Trophoblast cell (in vitro differentiated cells and primary cell): ENCODE results near the gene SORT1.

Experiments used
- DNase-seq, 2 donors: peaks; one replicate each; pipeline ENCODE4 v3.0.0-alpha.2; 2016
- H2AFZ ChIP-seq: 2 replicates; pipeline ENCODE4 v1.6.1; 2013; ENCODE audit warnings: low read length, moderate library complexity, mild to moderate bottlenecking; ENCODE audit not compliant: insufficient read depth, poor library complexity
- H2AK5ac ChIP-seq: 2 replicates; pipeline ENCODE4 v1.6.1; 2013; ENCODE audit warnings: mild to moderate bottlenecking, low read length
- H2BK120ac ChIP-seq: 2 replicates; pipeline ENCODE4 v1.6.1; 2013; ENCODE audit warnings: low read length, mild to moderate bottlenecking, moderate library complexity; ENCODE audit not compliant: insufficient read depth, poor library complexity
- H2BK12ac ChIP-seq: 2 replicates; pipeline ENCODE4 v1.6.1; 2013; ENCODE audit warnings: mild to moderate bottlenecking, low read length, moderate library complexity
- H2BK5ac ChIP-seq: 2 replicates; pipeline ENCODE4 v1.6.1; 2013; ENCODE audit warnings: low read length, low read depth, moderate library complexity, mild to moderate bottlenecking; ENCODE audit not compliant: poor library complexity
- H3K14ac ChIP-seq: 2 replicates; pipeline ENCODE4 v1.6.1; 2013; ENCODE audit warnings: mild to moderate bottlenecking, low read length
- H3K18ac ChIP-seq: 2 replicates; pipeline ENCODE4 v1.6.1; 2013; ENCODE audit warnings: mild to moderate bottlenecking, low read length
- H3K23ac ChIP-seq: 2 replicates; pipeline ENCODE4 v1.6.1; 2013; ENCODE audit warnings: low read length
- H3K27ac ChIP-seq: 2 replicates; pipeline ENCODE4 v1.5.1; 2013; ENCODE audit warnings: low read depth, mild to moderate bottlenecking, inconsistent platforms, low read length, moderate library complexity
- H3K27me3 ChIP-seq: 2 replicates; pipeline ENCODE4 v1.6.1; 2013; ENCODE audit warnings: inconsistent platforms, mild to moderate bottlenecking, low read length, moderate library complexity; ENCODE audit not compliant: insufficient read depth
- H3K36me3 ChIP-seq, 2 experiments: 1 replicate in 1 of 2; 2 replicates in 1 of 2; pipeline ENCODE4 v1.6.1; 2013; ENCODE audit warnings: low read length in 2 of 2, mild to moderate bottlenecking in 2 of 2, moderate library complexity in 1 of 2; ENCODE audit not compliant: insufficient read depth in 2 of 2, control insufficient read depth in 1 of 2
- H3K4ac ChIP-seq: 2 replicates; pipeline ENCODE4 v1.6.1; 2013; ENCODE audit warnings: low read depth, mild to moderate bottlenecking, low read length, moderate library complexity
- H3K4me1 ChIP-seq, 2 experiments: 1 replicate in 1 of 2; 2 replicates in 1 of 2; pipeline ENCODE4 v1.6.1; 2013; ENCODE audit warnings: low read length in 2 of 2, mild to moderate bottlenecking in 2 of 2, moderate library complexity in 1 of 2; ENCODE audit not compliant: insufficient read depth in 2 of 2, control insufficient read depth in 1 of 2
- H3K4me2 ChIP-seq: 2 replicates; pipeline ENCODE4 v1.6.1; 2013; ENCODE audit warnings: inconsistent platforms, mild to moderate bottlenecking, low read length, moderate library complexity
- H3K4me3 ChIP-seq: 2 replicates; pipeline ENCODE4 v1.5.1; 2013; ENCODE audit warnings: mild to moderate bottlenecking, low read depth, low read length, inconsistent platforms
- H3K79me1 ChIP-seq: one replicate; pipeline ENCODE4 v1.6.1; 2013; ENCODE audit warnings: low read length
- H3K79me2 ChIP-seq: 2 replicates; pipeline ENCODE4 v1.6.1; 2013; ENCODE audit warnings: low read length, mild to moderate bottlenecking; ENCODE audit not compliant: control insufficient read depth, insufficient read depth, poor library complexity
- H3K9ac ChIP-seq: 2 replicates; pipeline ENCODE4 v1.6.1; 2013; ENCODE audit warnings: mild to moderate bottlenecking, low read length
- H3K9me3 ChIP-seq: 2 replicates; pipeline ENCODE4 v1.6.1; 2013; ENCODE audit warnings: low read depth, mild to moderate bottlenecking, control low read depth, inconsistent platforms, low read length; ENCODE audit not compliant: insufficient read depth
- H4K12ac ChIP-seq: 2 replicates; pipeline ENCODE4 v1.6.1; 2013; ENCODE audit warnings: low read depth, mild to moderate bottlenecking, low read length, moderate library complexity
- H4K8ac ChIP-seq: 2 replicates; pipeline ENCODE4 v1.6.1; 2013; ENCODE audit warnings: low read depth, mild to moderate bottlenecking, low read length, moderate library complexity
- H4K91ac ChIP-seq: one replicate; pipeline ENCODE4 v1.6.1; 2013; ENCODE audit warnings: low read depth, mild to moderate bottlenecking, low read length, moderate library complexity
- WGBS: extraction: QIAGEN DNeasy Blood & Tissue Kit; methylation state at CpG from one replicate; pipeline ENCODE4 v1.1.7; 2013; ENCODE audit warnings: missing lambda C conversion rate; ENCODE audit not compliant: insufficient read length, insufficient coverage; ENCODE audit errors: extremely low coverage; 5-methylcytosine and 5-hydroxymethylcytosine counted together

SORT1 gene

GRCh38 chr1:109327285-109327684, 70.4 kb downstream of the SORT1 start:
- no peak overlapping the region for H3K4me2 ChIP-seq
- H2AFZ ChIP-seq = no peak overlapping the region
- H2AK5ac ChIP-seq = no peak overlapping the region
- H4K12ac ChIP-seq = no peak overlapping the region
- H3K23ac ChIP-seq = no peak overlapping the region
- no peak overlapping the region for H2BK12ac ChIP-seq
- H3K4me1 ChIP-seq = no peaks in the 10 kb centered on the region
- H3K79me2 ChIP-seq = no peaks in the 10 kb centered on the region
- no CpG with 5 or more reads among the region's 5 CpGs for WGBS
- no peak overlapping the region for H2BK5ac ChIP-seq
- H3K9ac ChIP-seq = no peak overlapping the region
- no peak overlapping the region for H3K18ac ChIP-seq
- H3K36me3 ChIP-seq = peaks cover 26 to 41% of the 10 kb centered on the region in 2 experiments
- no peak overlapping the region for H3K4me3 ChIP-seq
- H4K8ac ChIP-seq = no peak overlapping the region
- H3K9me3 ChIP-seq = no peaks in the 10 kb centered on the region
- no peak overlapping the region for H3K27ac ChIP-seq
- no peak overlapping the region for H2BK120ac ChIP-seq
- no peak overlapping the region for H3K14ac ChIP-seq
- DNase-seq = no peak
- no peak overlapping the region for H3K4ac ChIP-seq
- H3K27me3 ChIP-seq = no peaks in the 10 kb centered on the region
- H4K91ac ChIP-seq = no peak overlapping the region
- no peaks in the 10 kb centered on the region for H3K79me1 ChIP-seq

DNA sequence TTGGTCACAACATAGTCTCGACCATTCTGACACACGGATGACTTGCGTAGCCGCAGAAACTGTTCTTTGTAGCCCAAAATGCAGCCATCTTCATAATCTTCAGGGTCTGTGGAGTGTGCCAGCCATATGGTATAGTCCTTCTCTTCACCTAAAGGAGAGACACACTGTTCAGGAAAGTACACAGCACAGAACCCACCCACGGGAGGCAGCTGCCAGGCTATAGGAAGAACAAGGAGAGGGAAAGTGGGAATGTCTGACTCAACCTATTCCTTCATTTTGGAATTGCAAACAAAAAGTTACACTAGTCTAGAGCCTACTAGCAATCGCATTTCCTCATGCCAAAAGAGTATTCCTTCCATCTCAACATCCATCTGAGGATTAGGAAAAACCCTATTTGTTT, 74.7 kb downstream of the SORT1 start:
- Histone ChIP-seq H2AFZ (no peak overlapping the region), H3K9ac (no peak overlapping the region), H2AK5ac (no peak overlapping the region), H3K27me3 (no peaks in the 10 kb centered on the region), H4K8ac (no peak overlapping the region), H2BK12ac (no peak overlapping the region), H4K91ac (no peak overlapping the region), H3K27ac (no peak overlapping the region), H3K79me2 (no peaks in the 10 kb centered on the region), H3K4me3 (no peak overlapping the region), H2BK5ac (no peak overlapping the region), H3K18ac (no peak overlapping the region), H4K12ac (no peak overlapping the region), H3K4me1 (peaks cover 4 to 6% of the 10 kb centered on the region in 2 experiments), H3K9me3 (no peaks in the 10 kb centered on the region), H2BK120ac (no peak overlapping the region), H3K23ac (no peak overlapping the region), H3K36me3 (peaks cover 40 to 61% of the 10 kb centered on the region in 2 experiments), H3K14ac (no peak overlapping the region), H3K79me1 (no peaks in the 10 kb centered on the region), H3K4me2 (no peak overlapping the region), H3K4ac (no peak overlapping the region)
- DNase-seq = peak in 1 of 2 donors; percentile 20
- WGBS = no CpG with 5 or more reads among the region's 6 CpGs

DNA sequence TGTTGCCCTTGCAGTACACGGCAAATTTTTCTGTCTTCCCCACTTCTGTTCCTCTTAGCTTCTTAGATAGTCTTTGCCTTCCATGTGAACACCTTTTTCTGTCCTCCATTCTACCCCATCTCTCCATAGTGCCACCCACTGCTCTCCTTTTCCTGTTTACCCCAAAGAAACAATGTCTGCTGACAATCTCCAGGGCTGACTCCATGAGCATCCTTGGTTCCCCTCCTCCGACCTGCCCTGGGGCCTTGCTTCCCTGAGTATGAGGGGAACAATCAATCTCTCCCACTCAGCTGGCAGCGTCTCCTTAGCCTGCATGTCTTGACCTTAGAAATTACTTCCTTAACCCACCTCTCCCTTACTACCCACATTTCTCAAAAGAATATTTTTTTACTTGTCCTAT, 78.6 kb downstream of the SORT1 start:
- no peak overlapping the region for H4K8ac ChIP-seq
- H4K12ac ChIP-seq = no peak overlapping the region
- no peak overlapping the region for H2BK12ac ChIP-seq
- H3K4ac ChIP-seq = no peak overlapping the region
- peaks cover 4 to 6% of the 10 kb centered on the region in 2 experiments for H3K4me1 ChIP-seq
- no CpG with 5 or more reads among the region's 3 CpGs for WGBS
- H3K79me2 ChIP-seq = no peaks in the 10 kb centered on the region
- H3K9ac ChIP-seq = no peak overlapping the region
- H2BK120ac ChIP-seq = no peak overlapping the region
- H3K36me3 ChIP-seq = peaks cover 44 to 73% of the 10 kb centered on the region in 2 experiments
- no peak overlapping the region for H3K4me2 ChIP-seq
- no peak overlapping the region for H2BK5ac ChIP-seq
- H3K4me3 ChIP-seq = no peak overlapping the region
- no peak overlapping the region for H3K14ac ChIP-seq
- H3K23ac ChIP-seq = no peak overlapping the region
- H3K18ac ChIP-seq = no peak overlapping the region
- no peak for DNase-seq
- no peaks in the 10 kb centered on the region for H3K79me1 ChIP-seq
- H3K27me3 ChIP-seq = no peaks in the 10 kb centered on the region
- no peak overlapping the region for H2AFZ ChIP-seq
- H3K9me3 ChIP-seq = peaks cover 3% of the 10 kb centered on the region
- H2AK5ac ChIP-seq = no peak overlapping the region
- H3K27ac ChIP-seq = no peak overlapping the region
- no peak overlapping the region for H4K91ac ChIP-seq

DNA sequence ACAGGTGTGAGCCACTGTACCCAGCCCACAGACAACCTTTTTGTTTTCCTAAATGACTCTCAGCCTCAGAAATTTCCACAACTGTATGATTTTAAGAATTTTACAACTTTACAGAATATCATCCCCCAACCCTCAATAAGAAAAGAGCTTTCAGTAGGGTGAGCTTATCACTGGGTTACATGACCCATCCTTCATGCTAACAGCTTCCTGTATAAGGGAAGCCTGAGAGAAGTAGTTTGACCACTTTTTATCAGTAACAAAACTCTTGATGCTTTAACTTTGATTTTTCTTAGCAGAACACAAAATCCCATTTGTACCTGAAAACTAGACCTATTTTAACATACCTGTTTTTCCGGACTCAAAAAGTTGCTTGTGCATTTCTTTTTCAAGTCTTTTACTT, 81.2 kb downstream of the SORT1 start:
- H3K27ac ChIP-seq = no peak overlapping the region
- WGBS = no CpG with 5 or more reads among the region's 1 CpG
- no peak overlapping the region for H4K8ac ChIP-seq

More for the DNA sequence above, 81.2 kb downstream of the SORT1 start:
- H2BK5ac ChIP-seq = no peak overlapping the region
- no peaks in the 10 kb centered on the region for H3K27me3 ChIP-seq
- no peak overlapping the region for H2BK120ac ChIP-seq
- no peaks in the 10 kb centered on the region for H3K79me1 ChIP-seq
- no peak overlapping the region for H3K18ac ChIP-seq
- peaks cover 3% of the 10 kb centered on the region for H3K9me3 ChIP-seq
- peaks cover 44 to 72% of the 10 kb centered on the region in 2 experiments for H3K36me3 ChIP-seq
- no peak overlapping the region for H3K23ac ChIP-seq
- H3K4me2 ChIP-seq = no peak overlapping the region
- no peak for DNase-seq
- H2BK12ac ChIP-seq = no peak overlapping the region
- no peaks in the 10 kb centered on the region for H3K79me2 ChIP-seq
- no peak overlapping the region for H3K4me3 ChIP-seq
- H2AK5ac ChIP-seq = no peak overlapping the region
- no peak overlapping the region for H3K14ac ChIP-seq
- no peak overlapping the region for H4K12ac ChIP-seq
- no peak overlapping the region for H2AFZ ChIP-seq
- H3K9ac ChIP-seq = no peak overlapping the region
- no peak overlapping the region for H3K4ac ChIP-seq
- peaks cover 4 to 6% of the 10 kb centered on the region in 2 experiments for H3K4me1 ChIP-seq
- H4K91ac ChIP-seq = no peak overlapping the region
